ENCODE data around the gene LHX3. TPM values are rescaled to one million over a fixed set of nuclear protein-coding genes. Genes with fewer than 3 reads are reported as not detected.

The LHX3 gene
- total and polyA plus RNA-seq, 2 of the 8 experiments (the other 6 are each of a cell fraction or from before 2014, with no cell fraction given), result 0.02 TPM; not detected in 1

DNA sequence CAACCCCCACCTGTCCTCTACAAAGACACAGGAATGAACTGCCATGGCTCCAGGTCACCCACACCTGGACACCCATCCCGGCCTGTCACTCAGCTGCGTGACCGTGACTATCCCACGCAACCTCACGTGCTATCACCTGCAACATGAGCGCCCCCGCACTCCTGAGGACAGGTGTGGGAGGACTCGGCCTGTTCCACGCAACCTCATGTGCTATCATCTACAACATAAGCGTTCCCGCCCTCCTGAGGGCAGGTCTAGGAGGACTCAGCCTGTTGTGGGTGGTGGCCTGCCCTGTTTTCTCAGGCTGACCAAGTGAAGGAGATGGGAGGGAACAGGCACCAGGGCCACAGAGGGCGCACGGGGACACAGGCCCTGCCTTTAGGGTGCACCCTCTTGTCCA lies 36.6 kb upstream of the LHX3 start:
- H2AFZ ChIP-seq (ENCODE audit: low read length), result no peak overlapping the region
- POLR2A ChIA-PET (ENCODE audit: partially characterized antibody), result interaction anchor here (0.6 to 0.9 kb wide), 3 partner anchors 19 to 1956 kb away, joined by 3 to 4 read pairs (median 3); no protein-coding TSS in a partner anchor
- DNase-seq (ENCODE audit: low read depth in 1 of 2, low spot score in 2 of 2) (no peak), FAIRE-seq (no peak)
- no peak overlapping the region for H3K14ac ChIP-seq (ENCODE audit: insufficient read length)
- H4K91ac ChIP-seq (replicated peaks; ENCODE audit: insufficient read length, low read length), result no peak overlapping the region
- no peak overlapping the region for H4K5ac ChIP-seq (ENCODE audit: insufficient read length, low read depth, low read length)
- CTCF ChIA-PET (ENCODE audit: partially characterized antibody), result interaction anchor here (0.8 to 2.6 kb wide), 6 partner anchors 15 to 103 kb away, joined by 3 to 10 read pairs (median 4); no protein-coding TSS in a partner anchor
- no peak overlapping the region for H3K4me2 ChIP-seq (ENCODE audit: insufficient read depth in 1 of 2, low read depth in 2 of 2, low read length in 2 of 2)
- H3K18ac ChIP-seq (ENCODE audit: extremely low read depth, low read length), result no peak overlapping the region
- no peak overlapping the region for H2BK5ac ChIP-seq (ENCODE audit: low read depth, low read length)
- no peaks in the 10 kb centered on the region for H3K9me3 ChIP-seq (ENCODE audit: insufficient read depth in 2 of 2, low read depth in 1 of 2, low read length in 1 of 2)
- H2BK120ac ChIP-seq (replicated peaks; ENCODE audit: low read depth, low read length), result no peak overlapping the region
- H3K4ac ChIP-seq (replicated peaks; ENCODE audit: insufficient read length, low read depth, low read length), result no peak overlapping the region
- 95% methylated on average over 13 of the region's 13 CpGs; no CpG with 5 or more reads in 1 of the 2 experiments for WGBS, 2 experiments (ENCODE audit: extremely low coverage in 1 of 2, insufficient coverage in 1 of 2, insufficient read length in 1 of 2, insufficient replicate concordance in 2 of 2, low coverage in 1 of 2, low lambda C conversion rate in 2 of 2, missing lambda C conversion rate in 1 of 2)
- no peak overlapping the region for H3K23ac ChIP-seq (ENCODE audit: insufficient read length)
- H3K23me2 ChIP-seq (ENCODE audit: low read depth, low read length), result no peaks in the 10 kb centered on the region; the same call in 1 of the 2 replicates
- H3K56ac ChIP-seq (replicated peaks; ENCODE audit: insufficient read length, low read depth, low read length), result no peak overlapping the region
- peaks cover 0 to 5% (median under 1%) of the 10 kb centered on the region in 4 experiments; a peak in 4 of 7 replicates for H3K27me3 ChIP-seq (replicated peaks in 1 of 4; ENCODE audit: control insufficient read depth in 3 of 4, extremely low read depth in 1 of 4, insufficient read depth in 3 of 4, low read length in 3 of 4)
- H3K4me1 ChIP-seq (replicated peaks in 1 of 4; ENCODE audit: control insufficient read depth in 3 of 4, insufficient read depth in 4 of 4, low read length in 3 of 4), result peaks cover 3 to 12% (median 8%) of the 10 kb centered on the region in 4 experiments; a peak in 6 of 7 replicates
- no peak overlapping the region for H2BK15ac ChIP-seq (ENCODE audit: low read length)
- H3K79me1 ChIP-seq (ENCODE audit: low read depth, low read length), result peaks cover 32% of the 10 kb centered on the region
- 0 out of 2 replicates have a peak overlapping the region, but pooled peaks have one; percentile 18 for H4K8ac ChIP-seq (ENCODE audit: extremely low read depth, insufficient read depth, low read length)
- peaks cover 11 to 77% of the 10 kb centered on the region in 2 experiments for H3K79me2 ChIP-seq (ENCODE audit: control insufficient read depth in 1 of 2, insufficient read depth in 2 of 2, low read length in 2 of 2)
- no peak overlapping the region for H3K9ac ChIP-seq (replicated peaks in 1 of 4; ENCODE audit: extremely low read depth in 1 of 4, low read depth in 3 of 4, low read length in 3 of 4)
- no peak overlapping the region for H2BK20ac ChIP-seq (ENCODE audit: low read length)
- no peak overlapping the region for H2BK12ac ChIP-seq (ENCODE audit: low read depth, low read length)
- no peak overlapping the region for H3K27ac ChIP-seq (ENCODE audit: low read depth, low read length)
- no peak overlapping the region for H3K4me3 ChIP-seq (ENCODE audit: extremely low read depth in 1 of 4, insufficient read depth in 2 of 4, low read depth in 3 of 4, low read length in 4 of 4)
- H3K36me3 ChIP-seq (ENCODE audit: control insufficient read depth in 2 of 4, insufficient read depth in 4 of 4, low read length in 3 of 4), result peaks cover 0 to 7% (median 3%) of the 10 kb centered on the region in 4 experiments; a peak in 4 of 8 replicates
- no peak overlapping the region for H2AK5ac ChIP-seq (ENCODE audit: low read depth, low read length)
- H4K20me1 ChIP-seq (replicated peaks in 1 of 2; ENCODE audit: control insufficient read depth in 1 of 2, insufficient read depth in 2 of 2, low read length in 2 of 2), result peaks cover 22 to 38% of the 10 kb centered on the region in 2 experiments
- TF ChIP-seq SP4 (IDR thresholded peaks at IDR 0.05; ENCODE audit: low read length), result no peak
- TF ChIP-seq FOSL1 (IDR thresholded peaks at IDR 0.05; ENCODE audit: insufficient read depth, low read depth, low read length), result no peak
- TF ChIP-seq SUZ12 (IDR thresholded peaks at IDR 0.05; ENCODE audit: low read length), result no peak
- TF ChIP-seq TAF7 (optimal IDR thresholded peaks at IDR 0.05; ENCODE audit: borderline replicate concordance, low read depth, low read length), result no peak
- TF ChIP-seq, protein P1, sequence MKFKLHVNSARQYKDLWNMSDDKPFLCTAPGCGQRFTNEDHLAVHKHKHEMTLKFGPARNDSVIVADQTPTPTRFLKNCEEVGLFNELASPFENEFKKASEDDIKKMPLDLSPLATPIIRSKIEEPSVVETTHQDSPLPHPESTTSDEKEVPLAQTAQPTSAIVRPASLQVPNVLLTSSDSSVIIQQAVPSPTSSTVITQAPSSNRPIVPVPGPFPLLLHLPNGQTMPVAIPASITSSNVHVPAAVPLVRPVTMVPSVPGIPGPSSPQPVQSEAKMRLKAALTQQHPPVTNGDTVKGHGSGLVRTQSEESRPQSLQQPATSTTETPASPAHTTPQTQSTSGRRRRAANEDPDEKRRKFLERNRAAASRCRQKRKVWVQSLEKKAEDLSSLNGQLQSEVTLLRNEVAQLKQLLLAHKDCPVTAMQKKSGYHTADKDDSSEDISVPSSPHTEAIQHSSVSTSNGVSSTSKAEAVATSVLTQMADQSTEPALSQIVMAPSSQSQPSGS (IDR thresholded peaks at IDR 0.05; ENCODE audit: low read length), result no peak
- no peak for TF ChIP-seq POU5F1 (IDR thresholded peaks at IDR 0.05; ENCODE audit: low read depth, low read length)
- TF ChIP-seq, protein P2, sequence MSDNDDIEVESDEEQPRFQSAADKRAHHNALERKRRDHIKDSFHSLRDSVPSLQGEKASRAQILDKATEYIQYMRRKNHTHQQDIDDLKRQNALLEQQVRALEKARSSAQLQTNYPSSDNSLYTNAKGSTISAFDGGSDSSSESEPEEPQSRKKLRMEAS (IDR thresholded peaks at IDR 0.05), result no peak
- no peak for TF ChIP-seq KDM4A (IDR thresholded peaks at IDR 0.05; ENCODE audit: low read depth, low read length, severe bottlenecking)
- TF ChIP-seq, protein P3, sequence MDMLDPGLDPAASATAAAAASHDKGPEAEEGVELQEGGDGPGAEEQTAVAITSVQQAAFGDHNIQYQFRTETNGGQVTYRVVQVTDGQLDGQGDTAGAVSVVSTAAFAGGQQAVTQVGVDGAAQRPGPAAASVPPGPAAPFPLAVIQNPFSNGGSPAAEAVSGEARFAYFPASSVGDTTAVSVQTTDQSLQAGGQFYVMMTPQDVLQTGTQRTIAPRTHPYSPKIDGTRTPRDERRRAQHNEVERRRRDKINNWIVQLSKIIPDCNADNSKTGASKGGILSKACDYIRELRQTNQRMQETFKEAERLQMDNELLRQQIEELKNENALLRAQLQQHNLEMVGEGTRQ (IDR thresholded peaks at IDR 0.05; ENCODE audit: low read length), result no peak

All from H1 (cell line).